Stimulated activated CD8-positive, alpha-beta memory T cell treated with anti-CD3 and anti-CD28 coated beads, Interleukin-7, amount 100 ng/mL, for 1 hour (primary cell): Measurements from ENCODE around the gene PIGH.
"Not testable (repeated sequence)": the region's sequence is repeated elsewhere in the genome, so short reads cannot be mapped to it uniquely, and the experiment has no call there.

ENCODE experiments used
- DNase-seq, 2 donors: peaks; one replicate each; pipeline ENCODE4 v3.0.0-alpha.2; 2020; ENCODE audit warnings: low read depth in 2 of 2

Gene PIGH

DNA sequence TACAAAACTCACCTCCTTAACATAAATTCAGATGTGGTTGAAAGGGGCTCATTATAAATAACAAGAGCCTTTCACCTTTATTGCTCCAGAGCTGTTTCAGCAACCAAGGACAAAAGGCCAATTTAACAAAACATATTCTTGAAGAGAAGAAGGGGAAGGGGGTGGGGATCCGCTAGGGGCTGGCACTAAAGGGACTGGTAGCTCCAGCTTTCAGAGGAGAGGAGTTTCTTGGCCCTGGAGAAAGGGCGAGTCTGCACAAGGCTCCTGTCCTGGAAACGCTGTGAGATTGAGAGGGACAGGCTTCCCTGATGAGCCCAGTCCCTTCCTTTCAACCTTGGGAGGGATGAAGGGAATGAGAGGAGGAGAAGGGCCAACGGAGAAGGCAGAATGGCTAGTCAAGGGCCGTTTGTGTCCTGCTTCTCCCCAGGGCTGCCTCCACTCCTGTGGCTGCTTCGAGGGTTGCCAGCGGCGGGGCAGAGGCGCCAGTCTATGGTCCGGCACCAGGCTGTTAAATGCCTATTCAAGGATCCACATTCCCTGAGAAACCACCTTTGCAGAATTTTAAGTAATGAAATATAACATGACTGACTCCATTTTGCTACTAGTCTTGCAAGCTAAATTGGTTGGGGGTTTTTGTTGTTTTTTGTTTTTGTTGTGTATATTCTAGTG lies 9.7 kb upstream of the PIGH start:
- no peak for DNase-seq

DNA sequence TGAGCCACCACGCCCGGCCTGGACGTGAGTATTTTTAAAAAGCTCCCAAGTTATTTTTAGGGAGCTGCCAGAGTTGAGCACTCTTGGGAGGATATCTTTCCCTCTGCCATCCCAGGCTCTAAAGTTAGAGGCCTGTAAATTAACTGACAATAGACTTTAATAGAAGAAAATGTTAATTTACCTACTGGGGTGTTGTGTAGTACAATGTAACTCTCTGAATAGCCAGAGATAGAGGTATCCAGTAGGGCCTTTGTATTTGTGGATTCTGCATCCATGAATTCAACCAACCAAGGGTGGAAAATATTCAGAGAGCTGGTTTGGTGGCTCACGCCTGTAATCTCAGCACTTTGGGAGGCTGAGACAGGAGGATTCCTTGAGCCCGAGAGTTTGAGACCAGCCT lies 7.6 kb upstream of the PIGH start:
- no peak for DNase-seq

DNA sequence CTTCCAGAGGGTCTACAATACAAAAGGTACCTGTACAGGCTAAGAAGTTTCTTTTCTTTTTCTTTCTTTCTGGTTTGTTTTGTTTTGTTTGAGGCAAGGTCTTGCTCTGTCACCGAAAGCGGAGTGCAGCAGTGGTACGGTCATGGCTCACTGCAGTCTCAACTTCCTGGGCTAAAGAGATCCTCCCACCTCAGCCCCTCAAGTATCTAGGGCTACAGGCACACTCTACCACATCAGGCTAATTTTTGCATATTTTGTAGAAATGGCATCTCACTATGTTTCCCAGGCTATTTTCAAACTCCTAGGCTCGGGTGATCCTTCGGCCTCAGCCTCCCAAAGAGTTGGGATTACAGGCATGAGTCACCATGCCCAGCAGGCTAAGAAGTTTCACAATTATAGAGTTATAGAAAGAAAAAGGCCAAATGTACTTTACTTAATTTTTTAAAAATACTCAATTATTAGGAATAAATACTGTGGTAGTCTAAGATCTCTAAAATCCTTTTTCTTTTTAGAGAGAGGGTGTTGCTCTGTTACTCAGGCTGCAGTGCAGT lies 3.0 kb upstream of the PIGH start:
- no peak for DNase-seq

DNA sequence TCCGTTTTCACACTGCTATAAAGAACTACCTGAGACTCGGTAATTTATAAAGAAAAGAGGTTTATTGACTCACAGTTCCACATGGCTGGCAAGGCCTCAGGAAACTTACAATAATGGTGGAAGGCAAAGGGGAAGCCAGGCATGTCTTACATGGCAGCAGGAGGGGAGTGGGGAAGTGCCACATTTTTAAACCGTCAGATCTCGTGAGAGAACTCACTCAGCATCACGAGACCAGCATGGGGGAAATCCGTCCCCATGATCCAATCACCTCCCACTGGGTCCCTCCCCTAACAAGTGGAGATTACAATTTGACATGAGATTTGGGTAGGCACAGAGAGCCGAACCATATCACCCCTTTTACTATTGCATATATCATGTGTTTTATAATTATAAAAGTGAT lies 2.0 kb upstream of the PIGH start:
- no peak for DNase-seq

DNA sequence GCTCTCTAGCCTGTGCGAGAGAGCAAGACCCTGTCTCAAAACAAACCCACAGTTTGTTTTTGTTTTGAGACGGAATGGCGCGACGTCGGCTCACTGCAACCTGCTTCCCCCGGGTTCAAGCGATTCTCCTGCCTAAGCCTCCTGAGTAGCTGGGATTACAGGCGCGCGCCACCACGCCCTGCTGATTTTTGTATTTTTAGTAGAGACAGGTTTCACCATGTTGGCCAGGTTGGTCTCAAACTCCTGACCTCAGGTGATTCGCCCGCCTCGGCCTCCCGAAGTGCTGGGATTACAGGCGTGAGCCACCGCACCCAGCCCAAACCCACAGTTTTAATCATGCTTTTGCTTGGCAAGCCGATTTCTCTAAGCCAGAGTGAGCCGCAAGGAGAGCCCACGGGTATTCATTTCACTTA lies 500 bp upstream of the PIGH start:
- not testable (repeated sequence) for DNase-seq

DNA sequence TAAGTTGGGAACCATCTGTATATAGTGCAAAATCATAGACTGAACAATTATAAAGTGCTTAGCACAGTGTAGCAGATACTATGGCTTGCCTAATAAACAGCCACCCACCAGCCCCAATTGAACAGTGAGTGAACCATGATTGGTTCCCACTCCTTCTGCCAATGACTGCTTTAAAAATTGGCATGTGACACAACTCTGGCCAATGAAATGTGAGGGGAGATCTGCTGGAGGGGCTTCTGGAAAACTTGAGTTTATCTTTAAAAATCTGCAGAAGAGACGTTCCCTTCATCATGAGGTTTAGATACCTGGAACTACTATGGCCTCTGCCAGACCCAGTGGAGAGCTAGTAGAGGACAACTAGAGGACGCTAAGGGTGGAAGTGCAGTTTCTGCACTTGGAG lies 4.7 kb downstream of the PIGH start:
- no peak for DNase-seq

DNA sequence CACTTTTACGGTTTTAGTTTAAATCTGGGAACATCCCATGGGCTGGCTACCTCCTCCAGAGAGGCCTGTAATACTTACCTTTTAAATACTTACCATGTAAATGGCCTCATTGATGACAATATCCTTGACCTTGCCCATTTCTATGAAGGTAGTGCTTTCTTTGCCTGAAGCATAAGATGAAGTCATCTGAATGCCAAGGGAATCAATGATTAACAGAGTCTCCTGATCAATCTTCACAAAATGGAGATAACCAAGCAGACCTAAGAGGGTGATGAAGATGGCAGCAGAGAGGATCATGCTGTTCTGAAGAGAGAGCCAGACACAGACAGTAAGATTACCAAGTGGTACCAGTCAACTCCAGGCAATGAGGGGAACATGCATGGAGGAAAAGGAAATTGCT lies 6.4 kb downstream of the PIGH start:
- not testable (repeated sequence) for DNase-seq

DNA sequence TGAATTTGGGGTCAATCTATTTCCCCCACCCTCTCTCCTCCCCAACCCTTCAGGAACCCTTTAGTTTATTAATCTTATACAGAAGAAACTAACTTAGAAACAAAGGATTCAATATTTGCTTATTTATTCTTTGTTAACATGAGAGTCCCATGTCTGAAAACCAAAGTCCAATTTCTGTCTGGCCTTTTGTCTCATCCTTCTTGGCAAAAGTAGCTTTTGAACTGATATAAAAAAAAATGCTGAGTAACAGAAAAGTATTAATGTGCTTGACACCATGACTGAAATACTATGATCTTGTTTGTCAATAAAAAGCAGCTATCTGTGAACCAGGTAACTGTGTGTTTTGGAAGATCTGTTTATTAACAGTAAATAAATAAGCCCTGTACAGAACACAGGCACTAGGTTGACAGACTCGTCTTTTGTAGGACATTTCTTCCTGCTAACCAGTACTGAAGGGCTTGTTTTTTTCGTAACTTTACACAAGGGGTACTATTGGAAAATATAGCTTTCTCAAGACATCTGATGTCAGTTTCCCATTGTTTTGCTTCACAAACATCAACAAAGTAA lies 10.8 kb downstream of the PIGH start:
- no peak for DNase-seq

DNA sequence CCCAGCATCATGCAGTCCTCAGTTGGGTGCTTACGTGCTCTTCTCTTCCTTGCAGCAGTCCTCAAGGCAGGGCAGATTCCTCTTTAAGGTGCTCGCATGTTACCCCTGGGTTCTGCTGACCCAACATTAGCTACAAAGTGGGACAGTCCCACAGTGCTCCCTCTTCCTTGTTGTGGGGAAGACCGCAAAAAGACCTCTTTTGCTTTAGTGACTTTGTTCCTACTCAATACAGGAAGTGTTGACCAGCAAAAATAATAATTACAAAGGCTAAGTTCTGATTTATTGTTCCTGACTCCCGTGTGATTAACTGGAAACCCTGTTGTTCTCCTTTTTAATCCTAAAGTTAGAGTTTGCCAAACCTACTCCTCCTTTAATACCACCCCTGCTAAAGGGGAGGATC lies 13.7 kb downstream of the PIGH start:
- DNase-seq, result no peak

DNA sequence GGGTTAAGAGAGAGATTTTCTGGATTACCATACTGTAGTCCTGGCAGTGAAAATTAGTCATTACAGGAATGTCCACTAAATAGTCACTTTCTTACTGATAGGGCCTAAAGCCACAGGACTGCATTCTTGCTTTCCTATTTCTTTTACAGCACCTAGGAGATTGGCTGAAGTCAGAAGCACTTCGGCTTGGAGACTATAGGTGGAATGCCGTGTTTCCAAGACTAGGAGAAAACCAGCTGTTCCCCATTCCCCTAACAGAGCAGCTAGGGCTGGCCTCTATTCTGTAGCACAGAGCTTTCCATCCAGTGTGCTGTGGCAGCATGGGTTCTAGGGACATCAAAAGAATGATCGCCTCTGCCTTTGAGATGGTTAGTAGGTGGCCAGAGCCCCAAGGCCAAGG lies 15.1 kb downstream of the PIGH start:
- no peak for DNase-seq

DNA sequence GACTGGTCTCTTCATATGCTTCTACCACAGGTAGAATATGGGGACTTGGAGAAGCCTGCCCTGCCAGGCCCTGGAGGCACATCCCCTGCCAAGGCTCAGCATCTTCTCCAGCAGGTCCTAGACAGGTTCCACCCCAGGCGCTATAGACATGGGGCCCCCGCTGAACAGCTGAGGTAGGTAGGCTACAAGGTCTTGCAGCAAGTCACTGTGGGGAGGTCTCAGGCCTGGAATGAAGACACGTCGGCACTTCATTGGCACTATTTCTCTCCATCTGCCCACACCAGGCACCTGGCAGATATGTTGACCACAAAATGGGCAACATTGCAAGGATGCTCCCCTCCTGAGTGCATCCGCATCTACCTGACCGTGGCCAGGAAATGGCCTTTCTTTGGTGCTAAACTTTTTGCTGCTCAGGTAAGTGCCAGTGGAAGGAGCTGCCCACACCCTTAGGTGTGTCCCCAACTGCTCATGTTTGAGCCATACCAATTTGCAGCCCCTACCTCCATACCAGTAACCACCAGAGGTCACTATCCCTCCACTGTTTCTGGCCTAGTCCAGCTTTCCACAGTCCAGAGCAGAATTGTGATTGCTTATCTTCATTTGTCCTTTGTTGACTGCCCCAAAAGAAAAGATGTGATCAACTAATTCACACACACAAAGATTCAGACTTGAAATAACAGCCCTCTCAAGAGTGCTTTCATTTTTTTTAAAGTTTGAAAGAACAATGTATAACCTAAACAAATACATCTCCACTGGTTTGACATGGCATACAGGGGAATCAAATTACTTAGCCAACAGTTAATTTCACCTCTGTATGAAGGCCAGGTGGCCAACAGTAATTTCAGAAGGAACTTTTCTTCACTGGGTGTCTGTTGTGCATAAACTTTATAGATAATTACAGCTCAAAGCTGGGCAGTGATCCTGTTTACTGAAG lies 16.1 kb downstream of the PIGH start:
- DNase-seq, result no peak

DNA sequence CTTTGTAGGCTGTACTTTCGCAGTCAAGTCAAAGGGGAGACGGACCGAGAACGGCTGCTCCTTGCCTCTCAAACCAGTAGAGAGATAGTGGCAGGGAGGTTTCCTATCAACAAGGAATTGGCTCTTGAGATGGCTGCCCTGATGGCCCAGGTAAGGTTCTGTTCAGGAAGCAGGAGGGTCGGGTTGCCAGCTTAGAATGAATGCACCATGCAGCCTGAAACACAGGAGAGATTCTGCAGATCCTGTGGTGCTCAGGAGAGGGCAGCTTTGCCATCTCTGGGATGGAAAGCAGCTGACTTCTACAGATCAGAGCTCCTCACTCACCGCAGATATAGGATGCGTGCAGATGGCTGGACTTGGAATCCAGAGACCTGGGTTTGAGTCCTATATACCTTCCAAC lies 18.0 kb downstream of the PIGH start:
- no peak for DNase-seq

DNA sequence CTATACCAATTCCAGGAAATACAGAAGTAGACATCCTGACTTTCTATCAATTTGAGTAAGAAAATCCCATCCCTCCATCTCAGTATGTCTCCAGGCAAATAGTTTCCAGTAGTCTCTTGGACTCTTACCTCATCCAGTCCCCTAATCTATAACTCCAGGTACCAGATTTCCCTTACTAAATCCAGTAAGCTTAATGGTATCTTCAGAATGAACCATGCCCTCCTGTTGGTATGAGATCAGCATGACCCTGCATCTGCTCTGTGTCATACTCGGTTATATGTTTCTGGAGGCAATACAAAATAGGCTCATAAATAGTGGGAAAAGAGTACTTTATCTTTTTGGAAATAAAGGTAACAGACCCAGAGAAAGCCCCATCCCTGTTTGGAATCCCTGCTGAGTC lies 18.4 kb downstream of the PIGH start:
- DNase-seq, result no peak

DNA sequence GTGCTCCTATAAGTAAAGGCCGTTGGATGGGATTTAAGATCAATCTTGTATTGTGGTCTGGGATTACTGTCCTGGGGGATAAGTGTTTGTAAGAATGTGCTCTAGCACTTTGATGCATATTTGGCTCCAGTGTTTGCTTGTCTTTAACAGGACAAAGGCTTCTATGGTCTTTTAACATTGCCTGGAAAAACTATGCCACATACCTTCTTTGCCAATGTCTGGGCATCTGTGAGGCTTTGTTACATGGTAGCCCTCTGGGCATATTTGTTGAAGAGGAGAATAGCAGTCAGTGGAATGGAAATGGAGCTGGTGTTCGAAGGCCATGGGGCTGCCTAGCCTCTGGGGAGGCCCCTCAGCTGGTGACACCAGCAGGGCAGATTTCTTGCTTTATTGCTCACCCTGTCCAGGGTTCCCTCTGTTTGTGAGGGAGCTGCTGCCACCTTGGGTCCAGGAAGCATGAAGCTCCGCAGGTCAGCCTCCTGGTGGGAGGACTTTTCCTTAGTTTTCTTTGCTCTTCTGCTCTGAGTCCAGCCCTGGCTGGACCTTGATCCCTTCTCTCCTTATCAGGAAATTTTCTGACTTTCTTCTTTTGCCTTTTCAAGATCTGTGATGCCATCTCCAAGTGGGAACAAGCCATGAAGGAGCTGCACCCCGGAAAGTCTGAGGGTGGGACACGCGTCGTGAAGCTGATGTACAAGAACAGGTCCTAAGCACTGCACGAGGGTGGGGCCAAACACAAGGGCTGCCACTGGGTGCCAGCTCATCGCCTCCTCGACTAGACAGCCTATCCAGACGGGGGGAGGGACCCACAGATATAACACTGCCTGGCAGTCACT lies 19.5 kb downstream of the PIGH start:
- no peak for DNase-seq

DNA sequence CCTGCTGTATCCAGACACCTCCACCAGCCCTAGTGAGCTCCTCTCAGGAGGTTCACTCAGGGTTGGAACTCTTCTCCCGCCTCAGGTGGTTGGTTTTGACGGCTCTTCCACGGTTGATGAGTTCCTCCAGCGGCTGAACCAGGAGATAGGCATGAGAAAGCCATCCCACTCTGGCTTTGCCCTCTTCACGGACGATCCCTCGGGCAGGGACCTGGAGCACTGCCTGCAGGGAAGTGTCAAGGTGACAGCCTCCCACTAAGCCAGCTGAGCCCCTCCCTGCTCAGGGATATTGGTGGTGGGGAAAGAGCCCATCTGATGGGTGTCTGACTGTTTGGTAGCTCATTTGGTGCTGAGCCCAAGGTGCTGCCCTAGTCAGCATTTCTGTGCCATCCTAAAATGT lies 20.4 kb downstream of the PIGH start:
- no peak for DNase-seq

DNA sequence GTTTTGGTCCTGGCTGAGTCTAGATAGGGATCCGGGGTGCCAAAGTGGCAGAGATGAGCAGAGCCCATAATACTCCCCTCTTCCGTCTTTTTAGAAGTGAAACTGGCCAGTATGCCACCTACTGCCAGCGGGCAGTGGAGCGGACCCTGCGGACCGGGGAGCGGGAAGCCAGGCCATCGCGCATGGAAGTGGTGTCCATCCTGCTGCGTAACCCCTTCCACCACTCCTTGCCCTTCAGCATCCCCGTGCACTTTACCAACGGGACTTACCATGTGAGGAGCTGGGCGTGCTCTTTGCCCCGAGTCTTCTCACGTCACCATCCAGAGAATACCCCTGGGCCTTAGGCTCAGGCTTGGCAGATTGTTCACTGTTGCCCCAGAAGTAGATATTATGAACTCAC lies 21.0 kb downstream of the PIGH start:
- DNase-seq, result no peak

DNA sequence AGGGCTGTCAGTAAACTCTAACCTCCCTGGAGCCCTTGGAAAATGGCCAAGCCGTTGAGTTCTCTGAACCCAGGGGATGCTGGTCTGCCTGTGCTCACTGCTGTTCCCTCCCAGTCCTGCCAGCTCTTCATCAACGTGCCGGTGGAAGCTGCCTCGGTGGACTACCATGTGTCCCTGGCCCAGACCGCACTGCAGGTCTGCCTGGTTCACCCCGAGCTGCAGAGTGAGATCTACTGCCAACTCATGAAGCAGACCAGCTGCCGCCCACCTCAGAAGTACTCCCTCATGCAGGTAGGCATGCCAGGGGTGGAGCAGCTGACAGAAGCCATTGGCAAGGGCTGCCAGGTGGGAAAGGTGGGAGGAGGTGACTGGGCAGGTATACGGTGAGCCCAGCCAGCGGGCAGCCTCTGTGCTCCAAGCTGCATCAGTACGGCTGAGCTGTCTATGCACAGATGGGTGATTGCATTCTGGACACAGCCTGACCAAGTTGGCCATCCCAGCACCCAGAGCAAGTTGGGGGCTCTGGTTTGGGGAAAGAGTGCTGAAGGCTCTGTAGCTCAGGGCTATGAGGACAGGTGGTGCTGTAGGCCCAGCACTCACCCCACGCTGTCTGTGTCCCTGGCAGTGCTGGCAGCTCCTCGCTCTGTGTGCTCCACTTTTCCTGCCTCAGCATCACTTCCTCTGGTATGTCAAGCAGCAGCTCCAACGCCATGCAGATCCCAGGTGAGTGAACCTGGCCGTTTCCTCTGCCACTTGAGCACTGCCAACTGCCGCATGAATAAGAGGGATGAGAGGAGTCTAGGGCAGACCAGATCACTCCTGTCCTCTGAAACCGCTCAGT lies 21.9 kb downstream of the PIGH start:
- no peak for DNase-seq

DNA sequence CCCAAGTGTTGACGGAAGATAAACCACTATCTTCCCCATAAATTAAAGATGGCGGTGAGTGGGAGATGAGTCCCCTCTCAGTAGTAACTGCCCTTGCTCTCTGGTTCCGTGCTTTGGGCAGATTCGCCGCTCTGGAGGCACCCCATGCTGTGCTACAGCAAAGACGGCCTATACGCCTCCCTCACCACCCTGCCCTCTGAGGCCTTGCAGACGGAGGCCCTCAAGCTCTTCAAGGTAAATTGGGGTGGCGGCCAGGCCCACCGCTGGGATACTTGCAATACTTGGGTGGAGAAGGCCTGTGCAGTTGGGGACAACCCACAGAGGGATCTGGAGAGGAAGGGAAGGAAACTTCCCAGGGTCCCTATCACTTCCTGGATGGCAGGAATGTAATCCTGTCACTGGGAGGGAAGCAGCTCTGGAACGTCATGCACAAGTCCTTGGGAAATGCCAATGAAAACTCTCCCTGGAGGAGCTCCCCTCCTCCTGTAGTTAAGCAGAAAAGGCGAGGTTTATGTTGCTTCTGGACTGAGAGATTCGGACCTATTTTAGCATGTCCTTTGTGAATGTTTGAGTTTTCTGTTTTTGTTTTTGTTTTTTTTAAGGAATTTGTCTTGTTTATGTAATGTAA lies 22.8 kb downstream of the PIGH start:
- no peak for DNase-seq

DNA sequence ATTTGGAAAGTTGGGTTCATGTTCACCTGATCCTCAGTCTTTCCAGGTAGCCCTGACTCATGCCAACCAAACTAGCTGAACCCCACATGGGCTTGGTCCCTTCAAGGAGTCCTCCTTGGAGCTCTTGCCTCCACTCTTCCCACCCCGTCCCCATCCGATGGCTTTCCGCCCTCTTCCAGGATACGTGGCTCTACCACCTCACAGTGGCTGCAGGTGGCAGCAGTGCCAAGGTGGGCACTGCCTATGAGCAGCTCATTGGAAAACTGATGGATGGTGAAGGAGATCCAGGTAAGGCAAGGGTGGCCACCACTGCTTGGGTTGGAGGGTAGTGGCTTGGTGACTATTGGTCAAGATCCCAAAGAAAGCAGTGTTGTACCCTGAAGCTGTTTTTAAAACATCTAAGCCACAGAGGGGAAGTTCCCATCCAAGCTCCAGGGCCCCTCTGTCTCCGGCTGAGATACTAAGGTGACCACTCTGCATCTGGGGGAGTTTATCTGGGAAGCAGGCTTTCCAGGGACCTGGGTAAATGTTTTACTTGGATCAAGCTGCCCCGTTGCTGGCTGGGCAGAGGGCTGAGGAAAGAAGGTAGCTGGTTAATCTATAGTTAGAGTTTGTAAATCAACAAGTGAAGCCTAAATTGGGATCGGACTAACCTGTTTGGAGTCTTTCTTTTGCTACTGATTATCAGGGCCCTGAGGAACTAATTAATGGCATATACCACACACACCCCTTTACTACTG lies 23.7 kb downstream of the PIGH start:
- no peak for DNase-seq

DNA sequence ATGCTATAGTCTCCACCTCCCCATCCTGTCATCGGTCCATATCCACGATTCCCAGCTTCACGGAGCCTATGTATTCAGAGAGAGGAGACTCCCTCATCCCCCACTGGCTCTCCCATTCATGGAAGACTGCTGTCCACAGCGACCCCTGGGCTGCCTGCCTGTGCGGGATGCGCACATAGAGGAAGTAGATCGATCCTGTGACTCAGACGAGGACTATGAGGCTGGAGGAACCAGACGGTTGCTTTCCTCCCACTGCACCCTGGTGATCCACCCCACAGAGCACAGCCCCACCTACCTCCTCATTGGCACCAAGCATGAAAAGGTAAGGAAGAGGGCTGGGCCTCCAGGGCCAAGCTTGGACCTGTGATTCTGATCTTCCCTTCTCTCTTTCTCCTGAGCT lies 24.4 kb downstream of the PIGH start:
- no peak for DNase-seq
